A549 treated with GW870086 at 1 μM for 4 hours (cell line): ENCODE data around the gene KRTAP4-5. TPM values are rescaled to one million over a fixed set of nuclear protein-coding genes. Genes with fewer than 3 reads are reported as not detected.

Experiments
- total RNA-seq: library from RNA; stranded (reverse); fragments of 200-300 nt; extraction: Qiagen RNA extraction; gene quantifications from 5 replicates; pipeline ENCODE4 v1.2.3, GENCODE V29; 2022; ENCODE audit warnings: low read depth

KRTAP4-5 gene
- not detected in 5 replicates for total RNA-seq

GRCh38 chr17:41149652-41149985 is at the start of gene KRTAP4-5:
TSS of gene KRTAP4-5 (minus strand) at chr17:41149825. CDS start at chr17:41149767, 58 bp downstream.

GRCh38 chr17:41189837-41190318 is 40.3 kb upstream of the KRTAP4-5 start, which contains the start of gene KRTAP9-1:
TSS of gene KRTAP9-1 (plus strand) at chr17:41189887. CDS start at chr17:41189887, 0 bp downstream.

GRCh38 chr17:41184480-41184961 is 34.9 kb upstream of the KRTAP4-5 start, which contains the start of gene KRTAP4-1:
TSS of gene KRTAP4-1 (minus strand) at chr17:41184911. CDS start at chr17:41184854, 57 bp downstream.

DNA sequence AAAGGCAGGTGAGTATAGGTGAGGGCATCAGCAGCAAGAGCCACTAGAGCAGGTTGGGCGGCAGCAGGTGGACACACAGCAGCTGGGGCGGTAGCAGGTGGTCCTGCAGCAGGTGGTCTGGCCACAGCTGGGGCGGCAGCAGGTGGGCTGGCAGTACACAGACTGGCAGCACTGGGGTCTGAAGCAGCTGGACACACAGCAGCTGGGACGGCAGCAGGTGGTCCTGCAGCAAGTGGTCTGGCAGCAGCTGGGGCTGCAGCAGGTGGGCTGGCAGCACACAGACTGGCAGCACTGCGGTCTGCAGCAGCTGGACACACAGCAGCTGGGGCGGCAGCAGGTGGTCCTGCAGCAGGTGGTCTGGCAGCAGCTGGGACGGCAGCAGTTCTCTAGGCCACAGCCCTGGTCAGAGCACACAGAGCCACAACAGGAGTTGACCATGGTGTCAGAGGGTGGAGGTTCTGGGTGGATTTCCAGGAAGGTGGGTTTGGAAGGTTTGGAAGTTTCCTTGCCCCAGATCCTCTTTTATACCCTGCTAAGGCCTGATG is 28.2 kb upstream of the KRTAP4-5 start, which contains the start of gene KRTAP4-2:
TSS of gene KRTAP4-2 (minus strand) at position 495 of the 545 bp plus-strand sequence. CDS start at position 438, 57 bp downstream.

GRCh38 chr17:41168121-41168520 is 18.5 kb upstream of the KRTAP4-5 start, which contains the start of gene KRTAP4-3:
TSS of gene KRTAP4-3 (minus strand) at chr17:41168221. CDS start at chr17:41168172, 49 bp downstream.

GRCh38 chr17:41160648-41161047 is 11.0 kb upstream of the KRTAP4-5 start, which contains the start of gene KRTAP4-4:
TSS of gene KRTAP4-4 (minus strand) at chr17:41160748. CDS start at chr17:41160691, 57 bp downstream.

DNA sequence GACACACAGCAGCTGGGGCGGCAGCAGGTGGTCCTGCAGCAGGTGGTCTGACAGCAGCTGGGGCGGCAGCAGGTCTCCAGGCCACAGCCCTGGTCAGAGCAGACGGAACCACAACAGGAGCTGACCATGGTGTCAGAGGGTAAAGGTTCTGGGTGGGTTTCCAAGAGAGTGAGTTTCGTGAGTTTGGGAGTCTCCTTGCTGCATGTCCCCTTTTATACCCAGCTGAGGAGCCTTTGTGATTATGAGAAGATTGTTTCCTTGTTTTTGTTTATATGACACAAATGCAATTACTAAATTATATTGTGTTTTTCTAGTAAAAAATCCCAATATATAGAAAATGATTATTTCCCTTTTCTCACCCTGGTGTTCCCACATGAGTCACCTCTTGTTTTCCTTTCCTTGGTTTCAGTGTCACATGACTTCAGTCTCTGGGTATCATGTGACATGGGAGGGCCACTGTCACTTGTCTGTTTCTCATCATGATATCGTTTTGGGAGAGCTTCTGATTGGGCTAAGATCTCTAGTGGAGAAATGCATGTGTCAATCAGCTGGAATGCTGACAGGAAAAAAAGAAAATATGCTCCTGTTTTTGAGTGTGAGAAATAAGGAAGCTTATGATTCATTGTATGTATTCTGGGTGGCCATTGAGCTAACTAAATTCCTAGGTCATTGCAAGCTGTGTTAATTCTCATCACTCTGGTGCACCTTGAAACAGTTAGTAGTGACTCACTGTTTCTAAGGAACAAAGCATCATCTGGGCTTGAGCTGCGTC is 9.1 kb downstream of the KRTAP4-5 start, which contains the start of gene KRTAP4-6:
TSS of gene KRTAP4-6 (minus strand) at position 185 of the 772 bp plus-strand sequence. CDS start at position 128, 57 bp downstream.

GRCh38 chr17:41123991-41124371 is 25.6 kb downstream of the KRTAP4-5 start, which contains the start of gene KRTAP4-12:
TSS of gene KRTAP4-12 (minus strand) at chr17:41124182. CDS start at chr17:41124122, 60 bp downstream.

GRCh38 chr17:41117846-41118386 is 31.7 kb downstream of the KRTAP4-5 start, which contains the start of gene KRTAP4-11:
TSS of gene KRTAP4-11 (minus strand) at chr17:41118373. CDS start at chr17:41118315, 58 bp downstream.

GRCh38 chr17:41105347-41105746 is 44.3 kb downstream of the KRTAP4-5 start, which contains the start of gene KRTAP4-9:
TSS of gene KRTAP4-9 (plus strand) at chr17:41105389. CDS start at chr17:41105389, 0 bp downstream.

DNA sequence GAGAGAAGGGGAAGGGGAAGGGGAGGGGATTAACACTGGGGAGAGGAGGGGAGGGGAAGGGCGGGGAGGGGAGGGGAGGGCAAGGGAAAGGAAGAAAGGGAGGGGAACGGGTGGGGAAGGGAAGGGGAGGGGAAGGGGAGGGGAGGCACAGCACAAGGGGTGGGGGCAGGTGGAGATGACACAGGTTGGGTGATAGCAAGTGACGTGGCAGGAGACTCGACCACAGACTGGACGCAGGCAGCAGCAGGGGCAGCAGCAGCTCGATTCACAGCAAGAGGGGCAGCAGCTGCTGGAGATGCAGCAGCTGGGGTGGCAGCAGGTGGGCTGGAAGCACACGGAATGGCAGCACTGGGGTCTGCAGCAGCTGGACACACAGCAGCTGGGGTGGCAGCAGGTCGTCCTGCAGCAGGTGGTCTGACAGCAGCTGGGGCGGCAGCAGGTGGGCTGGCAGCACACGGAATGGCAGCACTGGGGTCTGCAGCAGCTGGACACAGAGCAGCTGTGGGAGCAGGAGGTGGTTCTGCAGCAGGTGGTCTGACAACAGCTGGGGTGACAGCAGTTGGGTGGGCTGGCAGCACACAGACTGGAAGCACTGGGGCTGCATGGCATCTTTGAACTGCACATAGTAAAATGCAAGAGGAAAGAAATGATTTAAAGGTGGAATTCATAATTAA is 47.9 kb downstream of the KRTAP4-5 start, which contains the start of gene KRTAP4-16:
TSS of gene KRTAP4-16 (minus strand) at position 624 of the 674 bp plus-strand sequence. CDS start at position 624, 0 bp downstream.

Other genes starting within 250 kb of the KRTAP4-5 start
- 0.14 to 0.19 TPM in 2 of 5 replicates, not detected in the others for gene KRT23, start 212.2 kb downstream of the KRTAP4-5 start, total RNA-seq
- gene KRT39, start 182.9 kb downstream of the KRTAP4-5 start, total RNA-seq: not detected in 5 replicates
- not detected in 5 replicates for gene KRT40, start 165.5 kb downstream of the KRTAP4-5 start, total RNA-seq
- not detected in 5 replicates for gene KRTAP3-3, start 155.7 kb downstream of the KRTAP4-5 start, total RNA-seq
- 0.28 to 0.34 TPM (median 0.31 TPM) in 3 of 5 replicates, not detected in the others for gene KRTAP3-2, start 149.9 kb downstream of the KRTAP4-5 start, total RNA-seq
- not detected in 5 replicates for gene KRTAP3-1, start 140.7 kb downstream of the KRTAP4-5 start, total RNA-seq
- not detected in 5 replicates for gene KRTAP1-5, start 122.6 kb downstream of the KRTAP4-5 start, total RNA-seq
- gene KRTAP1-4, start 119.6 kb downstream of the KRTAP4-5 start, total RNA-seq: not detected in 5 replicates
- 0.15 TPM in 1 of 5 replicates, not detected in the others for gene KRTAP1-3, start 115.0 kb downstream of the KRTAP4-5 start, total RNA-seq
- gene KRTAP1-1, start 108.4 kb downstream of the KRTAP4-5 start, total RNA-seq: not detected in 5 replicates
- not detected in 5 replicates for gene KRTAP2-1, start 102.5 kb downstream of the KRTAP4-5 start, total RNA-seq
- not detected in 5 replicates for gene KRTAP2-2, start 94.6 kb downstream of the KRTAP4-5 start, total RNA-seq
- gene KRTAP2-3, start 89.7 kb downstream of the KRTAP4-5 start, total RNA-seq: not detected in 5 replicates
- not detected in 5 replicates for gene KRTAP2-4, start 83.9 kb downstream of the KRTAP4-5 start, total RNA-seq
- not detected in 5 replicates for gene KRTAP4-7, start 65.7 kb downstream of the KRTAP4-5 start, total RNA-seq
- gene KRTAP4-8, start 51.7 kb downstream of the KRTAP4-5 start, total RNA-seq: not detected in 5 replicates
- gene KRTAP4-16, start 47.6 kb downstream of the KRTAP4-5 start, total RNA-seq: not detected in 5 replicates
- gene KRTAP4-9, start 44.4 kb downstream of the KRTAP4-5 start, total RNA-seq: not detected in 5 replicates
- gene KRTAP4-11, start 31.5 kb downstream of the KRTAP4-5 start, total RNA-seq: not detected in 5 replicates
- gene KRTAP4-12, start 25.6 kb downstream of the KRTAP4-5 start, total RNA-seq: not detected in 5 replicates
- gene KRTAP4-6, start 9.3 kb downstream of the KRTAP4-5 start, total RNA-seq: not detected in 5 replicates
- gene KRTAP4-4, start 10.9 kb upstream of the KRTAP4-5 start, total RNA-seq: not detected in 5 replicates
- not detected in 5 replicates for gene KRTAP4-3, start 18.4 kb upstream of the KRTAP4-5 start, total RNA-seq
- gene KRTAP4-2, start 28.4 kb upstream of the KRTAP4-5 start, total RNA-seq: not detected in 5 replicates
- 0.20 to 0.22 TPM in 2 of 5 replicates, not detected in the others for gene KRTAP4-1, start 35.1 kb upstream of the KRTAP4-5 start, total RNA-seq
- gene KRTAP9-1, start 40.1 kb upstream of the KRTAP4-5 start, total RNA-seq: not detected in 5 replicates
- not detected in 5 replicates for gene KRTAP9-2, start 76.8 kb upstream of the KRTAP4-5 start, total RNA-seq
- gene KRTAP9-3, start 82.6 kb upstream of the KRTAP4-5 start, total RNA-seq: not detected in 5 replicates
- not detected in 5 replicates for gene KRTAP9-8, start 88.2 kb upstream of the KRTAP4-5 start, total RNA-seq
- gene KRTAP9-4, start 99.9 kb upstream of the KRTAP4-5 start, total RNA-seq: not detected in 5 replicates
- gene KRTAP9-9, start 105.6 kb upstream of the KRTAP4-5 start, total RNA-seq: not detected in 5 replicates
- gene KRTAP9-6, start 115.6 kb upstream of the KRTAP4-5 start, total RNA-seq: not detected in 5 replicates
- not detected in 5 replicates for gene KRTAP9-7, start 125.9 kb upstream of the KRTAP4-5 start, total RNA-seq
- not detected in 5 replicates for gene KRTAP29-1, start 153.0 kb upstream of the KRTAP4-5 start, total RNA-seq
- not detected in 5 replicates for gene KRTAP16-1, start 159.5 kb upstream of the KRTAP4-5 start, total RNA-seq
- gene KRTAP17-1, start 165.9 kb upstream of the KRTAP4-5 start, total RNA-seq: not detected in 5 replicates
- gene KRT33A, start 201.0 kb upstream of the KRTAP4-5 start, total RNA-seq: not detected in 5 replicates
- not detected in 5 replicates for gene KRT33B, start 220.0 kb upstream of the KRTAP4-5 start, total RNA-seq
- 0.37 to 0.73 TPM (median 0.45 TPM) in 5 replicates for gene KRT34, start 232.5 kb upstream of the KRTAP4-5 start, total RNA-seq
- 0.08 TPM in 1 of 5 replicates, not detected in the others for gene KRT31, start 247.8 kb upstream of the KRTAP4-5 start, total RNA-seq